K562 (cell line): ENCODE data around the gene ALX3. TPM values are rescaled to one million over a fixed set of nuclear protein-coding genes. Genes with fewer than 3 reads are reported as not detected.

Source experiments
- CHCHD3 ChIP-seq: fragments of 250-450 bp; sonication (Bioruptor Pico); IDR thresholded peaks from 2 replicates; pipeline ENCODE4 v2.1.2; 2022; ENCODE audit warnings: mild to moderate bottlenecking
- FOS ChIP-seq: IDR thresholded peaks from 3 replicates; pipeline ENCODE4 v1.6.1; 2011; ENCODE audit not compliant: insufficient read length; ENCODE audit errors: extremely low read depth
- FOXA1 ChIP-seq: fragments of 450-650 bp; IDR thresholded peaks from 2 replicates; pipeline ENCODE4 v1.6.1; 2016; ENCODE audit warnings: mild to moderate bottlenecking, borderline replicate concordance
- KDM4B ChIP-seq, 2 experiments: fragments of 450-650 bp in 1 of 2; sonication (generic) in 1 of 2; IDR thresholded peaks; 2 replicates each; pipeline ENCODE4 v1.6.1; 2016 to 2017; ENCODE audit warnings: borderline replicate concordance in 2 of 2, antibody characterized with exemption in 1 of 2, low read depth in 1 of 2, mild to moderate bottlenecking in 1 of 2
- LARP7 ChIP-seq: fragments of 450-650 bp; IDR thresholded peaks from 2 replicates; pipeline ENCODE4 v1.6.1; 2016
- PBX2 ChIP-seq, 2 experiments: IDR thresholded peaks in 1 of 2; conservative IDR thresholded peaks in 1 of 2; 2 replicates each; pipeline ENCODE4 v1.6.1; 2016; ENCODE audit warnings: low read depth in 2 of 2, mild to moderate bottlenecking in 1 of 2, missing compliant biosample characterization in 1 of 2, missing genetic modification characterization in 1 of 2, moderate library complexity in 1 of 2
- RBM17 ChIP-seq: fragments of 200-400 bp; formaldehyde crosslinking; IDR thresholded peaks from 2 replicates; pipeline ENCODE4 v1.6.1; 2017; ENCODE audit warnings: low read depth, mild to moderate bottlenecking, low read length, borderline replicate concordance
- RBM39 ChIP-seq: fragments of 200-400 bp; formaldehyde crosslinking; optimal IDR thresholded peaks from 2 replicates; pipeline ENCODE3; 2018; ENCODE audit warnings: low read depth, low read length
- SFPQ ChIP-seq: fragments of 200-400 bp; formaldehyde crosslinking; IDR thresholded peaks from 2 replicates; pipeline ENCODE4 v1.6.1; 2017; ENCODE audit warnings: mild to moderate bottlenecking, low read depth, low read length, moderate library complexity
- ZNF197 ChIP-seq: fragments of 200-800 bp; sonication (Bioruptor generic); IDR thresholded peaks from 2 replicates; pipeline ENCODE4 v1.6.1; 2016; ENCODE audit warnings: low read depth, missing genetic modification characterization, missing compliant biosample characterization
- ZNF507 ChIP-seq: conservative IDR thresholded peaks from 2 replicates; pipeline ENCODE4 v1.6.1; 2017; ENCODE audit warnings: missing genetic modification characterization, missing compliant biosample characterization
- polyA plus RNA-seq, 8 experiments: library from polyadenylated mRNA; depleted of rRNA in 4 of 8; stranded (reverse) in 5 of 8; unstranded in 3 of 8; fragments of >200 nt; fragmentation: Nextera tagmentation in 2 of 8; fragmentation: Illumina TruSeq in 1 of 8; extraction: Ambion mirVana in 2 of 8; extraction: Trizol in 1 of 8; gene quantifications; 2 replicates each; pipeline versions ENCODE4 v1.2.1 to v1.2.3, GENCODE V29; 2011 to 2014; ENCODE audit warnings: inconsistent platforms in 1 of 8, missing spikeins in 1 of 8
- total RNA-seq, 7 experiments: library from RNA; depleted of rRNA in 6 of 7; stranded (reverse); fragments of >200 nt in 6 of 7; fragmentation: Illumina TruSeq in 2 of 7; extraction: Trizol in 2 of 7; gene quantifications; 2 replicates each; pipeline versions ENCODE4 v1.2.1 to v1.2.3, GENCODE V29; 2011 to 2021; ENCODE audit warnings: low replicate concordance in 1 of 7

ALX3 gene
- total and polyA plus RNA-seq, 9 of the 15 experiments (the other 6 are each of a cell fraction or from before 2014, with no cell fraction given): not detected

- TF ChIP-seq SFPQ (no peak), CHCHD3 (CRISPR knock-in tag) (no peak), PBX2 (CRISPR knock-in tag; IDR thresholded peaks at IDR 0.05; ENCODE audit: low read depth) (no peak), PBX2 (tag; conservative IDR thresholded peaks at IDR 0.05; ENCODE audit: low read depth) (no peak), KDM4B (IDR thresholded peaks at IDR 0.05; ENCODE audit: borderline replicate concordance in 2 of 2, low read depth in 1 of 2) (no peak), ZNF507 (no peak), LARP7 (no peak), FOXA1 (no peak), ZNF197 (no peak), RBM39 (no peak), FOS (no peak), RBM17 (no peak)
Measured at GRCh38 chr1:110021285-110021684, 49.2 kb downstream of the ALX3 start (continued).
